Neural progenitor cell (in vitro differentiated cells): ENCODE data around the gene FBXW5. TPM values are rescaled to one million over a fixed set of nuclear protein-coding genes. Genes with fewer than 3 reads are reported as not detected.

Source experiments
- DNase-seq: peaks from one replicate; pipeline ENCODE4 v3.0.0-alpha.2; 2016; ENCODE audit warnings: low spot score
- H2AFZ ChIP-seq: fragments of 200-600 bp; sonication (generic); replicated peaks from 2 replicates; pipeline ENCODE4 v1.6.1; 2016; ENCODE audit warnings: antibody characterized with exemption
- H3F3A ChIP-seq: fragments of 200-600 bp; sonication (generic); 2 replicates; pipeline ENCODE4 v1.6.1; 2016; ENCODE audit warnings: antibody characterized with exemption, low read depth
- H3K27ac ChIP-seq: fragments of 200-600 bp; sonication (generic); 2 replicates; pipeline ENCODE4 v1.5.1; 2016; ENCODE audit warnings: mild to moderate bottlenecking
- H3K27me3 ChIP-seq: fragments of 200-600 bp; sonication (generic); 2 replicates; pipeline ENCODE4 v1.6.1; 2016; ENCODE audit warnings: mild to moderate bottlenecking, moderate library complexity
- H3K36me3 ChIP-seq: fragments of 200-600 bp; sonication (generic); 2 replicates; pipeline ENCODE4 v1.5.1; 2016
- H3K4me1 ChIP-seq: fragments of 200-600 bp; sonication (generic); 2 replicates; pipeline ENCODE4 v1.6.1; 2016; ENCODE audit warnings: mixed run types
- H3K4me2 ChIP-seq: fragments of 200-600 bp; sonication (generic); 2 replicates; pipeline ENCODE4 v1.6.1; 2016
- H3K4me3 ChIP-seq: fragments of 200-600 bp; sonication (generic); 2 replicates; pipeline ENCODE4 v1.5.1; 2016
- H3K79me2 ChIP-seq: fragments of 200-600 bp; sonication (generic); 2 replicates; pipeline ENCODE4 v1.6.1; 2016; ENCODE audit warnings: low read depth
- H3K9ac ChIP-seq: fragments of 200-600 bp; sonication (generic); 2 replicates; pipeline ENCODE4 v1.6.1; 2016
- H3K9me3 ChIP-seq: fragments of 200-600 bp; sonication (generic); 2 replicates; pipeline ENCODE4 v1.5.1; 2016; ENCODE audit warnings: low read depth
- H4K20me1 ChIP-seq: fragments of 200-600 bp; sonication (generic); 2 replicates; pipeline ENCODE4 v1.6.1; 2016; ENCODE audit warnings: low read depth
- H3K27ac Mint-ChIP-seq: 3 replicates; pipeline ENCODE4 v1.8.0; 2021; ENCODE audit warnings: mixed read lengths
- H3K27me3 Mint-ChIP-seq: 2 replicates; pipeline ENCODE4 v1.8.0; 2022; ENCODE audit warnings: low read depth, mild to moderate bottlenecking, inconsistent platforms, moderate library complexity, mixed read lengths; ENCODE audit not compliant: insufficient read depth
- H3K36me3 Mint-ChIP-seq: 3 replicates; pipeline ENCODE4 v1.8.0; 2021; ENCODE audit warnings: mixed read lengths
- H3K4me1 Mint-ChIP-seq: 3 replicates; pipeline ENCODE4 v1.8.0; 2021; ENCODE audit warnings: mixed read lengths
- H3K4me3 Mint-ChIP-seq: 3 replicates; pipeline ENCODE4 v1.8.0; 2021; ENCODE audit warnings: mild to moderate bottlenecking, moderate library complexity, mixed read lengths
- H3K9me3 Mint-ChIP-seq: 3 replicates; pipeline ENCODE4 v1.8.0; 2020; ENCODE audit warnings: mixed read lengths
- EZH2 ChIP-seq: fragments of 200-600 bp; sonication (generic); IDR thresholded peaks from 2 replicates; pipeline ENCODE4 v1.6.1; 2017; ENCODE audit warnings: antibody characterized with exemption, mild to moderate bottlenecking, moderate library complexity
- EZH2phosphoT487 ChIP-seq: fragments of 200-600 bp; sonication (generic); IDR thresholded peaks from 2 replicates; pipeline ENCODE4 v1.6.1; 2017; ENCODE audit warnings: antibody characterized with exemption
- total RNA-seq: library from RNA; depleted of rRNA; stranded (reverse); fragments of >200 nt; gene quantifications from 2 replicates; pipeline ENCODE4 v1.2.3, GENCODE V29; 2015; ENCODE audit warnings: low replicate concordance
- TF ChIP-seq, protein P1 (sequence below): fragments of 200-600 bp; sonication (generic); IDR thresholded peaks from 2 replicates; pipeline ENCODE4 v1.5.1; 2017; ENCODE audit warnings: antibody characterized with exemption, mild to moderate bottlenecking

FBXW5 gene
- total RNA-seq, 1 donor from 2014 or later = 21.5 TPM

DNA sequence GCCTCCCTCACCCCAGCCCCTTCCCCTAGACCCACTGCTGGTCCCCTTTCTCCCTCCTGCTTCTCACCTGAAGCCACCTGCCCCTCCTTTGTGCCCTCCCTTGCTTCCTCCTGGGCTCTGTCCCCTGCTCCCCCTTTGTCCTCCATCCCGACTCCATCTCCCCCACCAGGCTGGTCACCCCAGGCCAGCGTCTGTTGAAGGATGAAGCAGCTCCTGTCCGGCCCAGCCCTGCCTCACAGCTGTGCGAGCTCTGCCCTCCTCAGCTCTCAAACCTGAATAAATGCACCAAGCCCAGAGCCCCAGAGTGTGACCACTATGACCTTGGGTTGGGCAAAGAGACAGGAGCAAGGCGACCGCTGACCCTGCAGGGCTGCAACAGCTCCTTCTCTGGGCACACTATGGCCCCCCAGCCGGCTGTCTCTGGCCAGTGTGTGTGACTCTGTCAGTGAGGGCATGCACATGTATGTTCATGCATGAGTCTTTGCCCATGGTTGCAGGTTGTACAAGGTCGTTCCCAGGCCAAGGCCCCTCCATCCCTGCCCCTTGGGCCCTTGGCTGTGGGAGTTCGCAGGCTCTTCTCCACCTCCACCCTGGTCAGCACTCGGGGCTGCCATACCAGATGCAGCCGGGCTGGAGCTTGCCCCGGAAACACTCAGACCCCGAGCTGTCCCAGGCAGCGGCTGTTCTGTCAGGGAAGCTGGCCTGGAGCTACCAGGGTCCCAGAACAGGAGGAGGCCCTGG, 10.8 kb upstream of the FBXW5 start:
- Histone ChIP-seq H3K4me1 (peaks cover 15% of the 10 kb centered on the region), H3F3A (peaks cover 4% of the 10 kb centered on the region), H3K4me3 (no peak overlapping the region), H3K27me3 (no peaks in the 10 kb centered on the region), H3K4me2 (no peak overlapping the region), H3K9me3 (no peaks in the 10 kb centered on the region), H3K9ac (no peak overlapping the region), H4K20me1 (no peaks in the 10 kb centered on the region), H3K36me3 (no peaks in the 10 kb centered on the region), H3K27ac (no peak overlapping the region), H3K79me2 (no peaks in the 10 kb centered on the region), H2AFZ (no peak overlapping the region)
- Mint-ChIP-seq H3K27ac (no peak overlapping the region), H3K4me3 (no peak overlapping the region), H3K9me3 (no peaks in the 10 kb centered on the region), H3K27me3 (peaks cover 8% of the 10 kb centered on the region), H3K4me1 (peaks cover 3% of the 10 kb centered on the region), H3K36me3 (peaks cover 3% of the 10 kb centered on the region)
- TF ChIP-seq, protein P1, sequence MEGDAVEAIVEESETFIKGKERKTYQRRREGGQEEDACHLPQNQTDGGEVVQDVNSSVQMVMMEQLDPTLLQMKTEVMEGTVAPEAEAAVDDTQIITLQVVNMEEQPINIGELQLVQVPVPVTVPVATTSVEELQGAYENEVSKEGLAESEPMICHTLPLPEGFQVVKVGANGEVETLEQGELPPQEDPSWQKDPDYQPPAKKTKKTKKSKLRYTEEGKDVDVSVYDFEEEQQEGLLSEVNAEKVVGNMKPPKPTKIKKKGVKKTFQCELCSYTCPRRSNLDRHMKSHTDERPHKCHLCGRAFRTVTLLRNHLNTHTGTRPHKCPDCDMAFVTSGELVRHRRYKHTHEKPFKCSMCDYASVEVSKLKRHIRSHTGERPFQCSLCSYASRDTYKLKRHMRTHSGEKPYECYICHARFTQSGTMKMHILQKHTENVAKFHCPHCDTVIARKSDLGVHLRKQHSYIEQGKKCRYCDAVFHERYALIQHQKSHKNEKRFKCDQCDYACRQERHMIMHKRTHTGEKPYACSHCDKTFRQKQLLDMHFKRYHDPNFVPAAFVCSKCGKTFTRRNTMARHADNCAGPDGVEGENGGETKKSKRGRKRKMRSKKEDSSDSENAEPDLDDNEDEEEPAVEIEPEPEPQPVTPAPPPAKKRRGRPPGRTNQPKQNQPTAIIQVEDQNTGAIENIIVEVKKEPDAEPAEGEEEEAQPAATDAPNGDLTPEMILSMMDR = no peak
- no peak for TF ChIP-seq EZH2phosphoT487
- no peak for TF ChIP-seq EZH2
- no peak for DNase-seq

DNA sequence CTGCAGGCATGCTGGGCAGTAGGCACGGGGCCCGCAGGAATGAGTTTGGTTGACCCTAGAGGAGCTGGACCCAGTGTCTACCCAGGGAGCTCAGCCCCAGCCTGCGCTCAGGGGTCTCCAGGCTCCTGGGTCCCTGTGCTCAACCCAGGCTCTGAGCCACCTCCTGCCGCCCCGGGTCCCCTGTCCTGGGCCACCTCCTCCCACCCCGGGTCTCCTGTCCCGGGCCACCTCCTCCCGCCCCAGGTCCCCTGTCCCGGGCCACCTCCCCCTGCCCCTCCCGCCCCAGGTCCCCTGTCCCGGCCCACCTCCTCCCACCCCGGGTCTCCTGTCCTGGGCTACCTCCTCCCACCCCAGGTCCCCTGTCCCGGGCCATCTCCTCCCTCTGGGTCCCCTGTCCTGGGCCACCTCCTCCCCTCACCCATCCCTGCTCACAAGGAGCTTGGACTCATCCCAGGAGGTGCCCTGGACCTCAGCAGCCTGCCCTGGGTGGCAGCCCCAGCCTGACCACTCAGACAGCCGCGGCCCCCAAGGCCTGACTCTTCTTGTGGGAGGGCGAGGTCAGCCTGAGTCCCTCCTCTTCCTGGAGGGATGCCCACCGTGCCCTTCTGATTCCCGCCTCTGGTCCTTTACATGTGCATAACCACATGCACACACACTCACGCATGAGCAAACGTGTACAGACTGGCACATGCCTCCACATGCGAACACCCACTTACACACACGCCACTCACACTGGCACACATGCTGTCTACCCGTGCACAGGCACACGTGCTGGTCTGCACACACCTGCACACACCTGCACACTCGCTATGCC, 9.9 kb upstream of the FBXW5 start:
- Histone ChIP-seq H2AFZ (no peak overlapping the region), H3K79me2 (no peaks in the 10 kb centered on the region), H3K27ac (no peak overlapping the region), H4K20me1 (no peaks in the 10 kb centered on the region), H3K4me2 (no peak overlapping the region), H3K27me3 (no peaks in the 10 kb centered on the region), H3K4me3 (no peak overlapping the region), H3F3A (peaks cover 6% of the 10 kb centered on the region), H3K4me1 (peaks cover 17% of the 10 kb centered on the region), H3K9ac (no peak overlapping the region), H3K36me3 (no peaks in the 10 kb centered on the region), H3K9me3 (no peaks in the 10 kb centered on the region)
- Mint-ChIP-seq H3K27me3 (peaks cover 6% of the 10 kb centered on the region), H3K4me1 (peaks cover 2% of the 10 kb centered on the region), H3K27ac (peak overlapping the region; percentile 65), H3K9me3 (no peaks in the 10 kb centered on the region), H3K36me3 (peaks cover 3% of the 10 kb centered on the region), H3K4me3 (no peak overlapping the region)
- TF ChIP-seq EZH2 = no peak
- TF ChIP-seq, protein P1 = no peak
- no peak for TF ChIP-seq EZH2phosphoT487
- no peak for DNase-seq

DNA sequence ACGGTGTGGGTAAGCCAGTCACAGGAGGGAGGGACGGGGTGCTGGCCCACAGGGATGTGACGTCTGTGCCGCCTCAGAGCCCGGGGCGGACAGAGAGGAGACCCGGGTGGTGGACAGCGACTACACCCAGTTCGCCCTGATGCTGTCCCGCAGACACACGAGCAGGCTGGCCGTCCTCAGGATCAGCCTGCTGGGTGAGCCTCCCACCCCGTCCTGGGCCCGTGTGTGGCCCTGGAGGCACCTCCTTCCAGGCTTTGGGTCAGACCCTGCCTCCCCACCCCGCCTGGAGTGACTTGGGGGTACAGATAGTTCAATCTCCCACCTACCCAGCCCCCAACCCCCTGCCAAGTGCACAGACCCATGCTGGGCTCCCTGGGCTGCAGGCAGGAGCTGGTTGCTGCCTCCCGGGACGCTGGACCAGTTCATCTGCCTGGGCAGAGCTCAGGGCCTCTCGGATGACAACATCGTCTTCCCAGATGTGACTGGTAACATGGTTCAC, 9.3 kb upstream of the FBXW5 start:
- no peaks in the 10 kb centered on the region for H3K9me3 Mint-ChIP-seq
- no peaks in the 10 kb centered on the region for H3K36me3 ChIP-seq
- no peaks in the 10 kb centered on the region for H3K27me3 ChIP-seq
- H3K9ac ChIP-seq = no peak overlapping the region
- H3K4me3 Mint-ChIP-seq = no peak overlapping the region
- no peak for DNase-seq
- H2AFZ ChIP-seq = no peak overlapping the region
- H3K36me3 Mint-ChIP-seq = peaks cover 3% of the 10 kb centered on the region
- no peak overlapping the region for H3K27ac Mint-ChIP-seq
- no peak overlapping the region for H3K27ac ChIP-seq
- no peaks in the 10 kb centered on the region for H4K20me1 ChIP-seq
- peaks cover 21% of the 10 kb centered on the region for H3K4me1 ChIP-seq
- H3K4me1 Mint-ChIP-seq = peaks cover 2% of the 10 kb centered on the region
- peaks cover 6% of the 10 kb centered on the region for H3F3A ChIP-seq
- no peak overlapping the region for H3K4me3 ChIP-seq
- no peaks in the 10 kb centered on the region for H3K79me2 ChIP-seq
- no peaks in the 10 kb centered on the region for H3K9me3 ChIP-seq
- TF ChIP-seq EZH2phosphoT487 (no peak), EZH2 (no peak)
- TF ChIP-seq, protein P1 = no peak
- no peak overlapping the region for H3K4me2 ChIP-seq
- peaks cover 6% of the 10 kb centered on the region for H3K27me3 Mint-ChIP-seq
